Regular cardiac myocyte (primary cell): ENCODE data around the gene MITF. TPM values are rescaled to one million over a fixed set of nuclear protein-coding genes. Genes with fewer than 3 reads are reported as not detected.

Experiments
- total RNA-seq: library from RNA; depleted of rRNA; stranded (reverse); fragments of >200 nt; gene quantifications from 2 replicates; pipeline ENCODE4 v1.2.3, GENCODE V29; 2014

The MITF gene
- 5.8 and 8.5 TPM in 2 replicates for total RNA-seq

GRCh38 chr3:69739204-69740102, at the start of gene MITF:
MITF (plus strand) TSS chr3:69739464; CDS start chr3:69739598, 134 bp downstream.

DNA sequence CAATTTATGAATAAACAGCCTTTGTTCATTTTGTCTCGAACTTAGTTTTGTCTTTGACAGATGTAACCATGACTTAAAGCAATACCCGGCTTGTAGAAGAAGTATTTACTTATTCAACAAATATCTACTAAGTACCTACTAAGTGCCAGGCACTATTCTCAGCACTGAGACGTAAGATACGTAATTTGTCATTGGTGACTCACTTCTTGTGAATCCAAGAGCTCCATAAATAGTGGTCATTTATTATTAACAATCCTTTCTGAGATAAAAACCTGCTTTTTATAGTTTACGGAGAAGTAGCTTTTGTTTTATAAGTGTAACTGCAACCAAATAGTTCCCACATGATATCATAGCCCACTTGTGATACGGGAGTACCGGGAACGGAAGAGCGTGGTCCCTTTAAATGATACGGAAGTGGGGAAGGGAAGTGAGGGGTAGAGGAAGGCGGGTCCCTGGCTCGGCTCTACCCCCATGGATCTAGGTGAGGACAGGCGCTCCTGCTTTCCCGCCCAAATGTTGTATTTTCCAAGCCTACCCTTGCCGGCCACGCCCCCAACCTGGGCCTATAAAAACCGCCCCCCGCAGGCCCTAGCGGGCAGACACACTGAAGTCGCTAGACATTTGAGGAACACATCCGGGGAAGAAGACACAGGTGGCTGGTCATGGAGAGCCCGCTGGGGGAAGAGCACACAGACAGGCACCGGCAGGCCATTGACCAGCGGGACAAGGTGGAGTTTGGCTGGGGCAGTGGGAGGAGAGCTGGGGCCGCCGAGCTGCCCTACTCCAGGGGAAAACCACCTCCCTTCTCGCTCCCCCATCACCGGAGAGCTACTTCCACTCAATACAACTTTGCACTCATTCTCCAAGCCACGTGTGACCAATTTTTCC, 260.1 kb downstream of the MITF start, which contains the start of gene SAMMSON:
Gene SAMMSON (plus strand): TSS at position 594 of the 888 bp plus-strand sequence.

